Central memory CD8-positive, alpha-beta T cell (primary cell): ENCODE results near the gene FCHO2.

Experiments used
- ATAC-seq: fragments of 150-1000 bp; cut with Tn5 transposase; replicated peaks from 2 replicates; pipeline ENCODE4 v1.10.0; 2022; ENCODE audit warnings: mild to moderate bottlenecking, moderate FRiP score, moderate number of reproducible peaks; ENCODE audit not compliant: poor library complexity, severe bottlenecking; ENCODE audit errors: extremely low read depth
- DNase-seq, 2 donors: peaks; one replicate each; pipeline ENCODE4 v3.0.0; 2021; ENCODE audit warnings: low spot score in 2 of 2
- H3K27ac Mint-ChIP-seq: one replicate; pipeline ENCODE4 v1.8.0; 2022; ENCODE audit warnings: low read depth, mild to moderate bottlenecking, moderate library complexity, mixed read lengths
- H3K27me3 Mint-ChIP-seq: one replicate; pipeline ENCODE4 v1.8.0; 2022; ENCODE audit warnings: mixed read lengths
- H3K36me3 Mint-ChIP-seq: one replicate; pipeline ENCODE4 v1.8.0; 2022; ENCODE audit warnings: mild to moderate bottlenecking, moderate library complexity, mixed read lengths; ENCODE audit not compliant: insufficient read depth
- H3K4me1 Mint-ChIP-seq: one replicate; pipeline ENCODE4 v1.8.0; 2022; ENCODE audit warnings: mixed read lengths
- H3K4me3 Mint-ChIP-seq: one replicate; pipeline ENCODE4 v1.8.0; 2022; ENCODE audit warnings: mild to moderate bottlenecking, moderate library complexity, mixed read lengths
- H3K9me3 Mint-ChIP-seq: one replicate; pipeline ENCODE4 v1.8.0; 2022; ENCODE audit warnings: mixed read lengths

The FCHO2 gene

GRCh38 chr5:73045623-73046022 is 89.8 kb downstream of the FCHO2 start:
- H3K27me3 Mint-ChIP-seq = no peaks in the 10 kb centered on the region

GRCh38 chr5:73061593-73061992 is 105.8 kb downstream of the FCHO2 start:
- DNase-seq (no peak), ATAC-seq (no peak)
- Mint-ChIP-seq H3K36me3 (no peaks in the 10 kb centered on the region), H3K9me3 (no peaks in the 10 kb centered on the region), H3K27ac (no peak overlapping the region), H3K4me3 (no peak overlapping the region), H3K4me1 (no peaks in the 10 kb centered on the region), H3K27me3 (no peaks in the 10 kb centered on the region)

More at GRCh38 chr5:73045623-73046022, 89.8 kb downstream of the FCHO2 start:
- DNase-seq (no peak), ATAC-seq (no peak)
- Mint-ChIP-seq H3K27ac (no peak overlapping the region), H3K36me3 (peaks cover under 1% of the 10 kb centered on the region), H3K4me1 (no peaks in the 10 kb centered on the region), H3K4me3 (no peak overlapping the region), H3K9me3 (no peaks in the 10 kb centered on the region)

- H3K4me3 Mint-ChIP-seq = no peak overlapping the region
- no peaks in the 10 kb centered on the region for H3K27me3 Mint-ChIP-seq
- H3K4me1 Mint-ChIP-seq = no peaks in the 10 kb centered on the region
- H3K36me3 Mint-ChIP-seq = peaks cover 4% of the 10 kb centered on the region
- DNase-seq (no peak), ATAC-seq (no peak)
- no peak overlapping the region for H3K27ac Mint-ChIP-seq
- no peaks in the 10 kb centered on the region for H3K9me3 Mint-ChIP-seq
Observed at GRCh38 chr5:73066466-73066865, 110.6 kb downstream of the FCHO2 start.

- H3K27me3 Mint-ChIP-seq = no peaks in the 10 kb centered on the region
- peaks cover 4% of the 10 kb centered on the region for H3K36me3 Mint-ChIP-seq
- H3K27ac Mint-ChIP-seq = no peak overlapping the region
Observed at GRCh38 chr5:73067213-73067612, 111.4 kb downstream of the FCHO2 start.

GRCh38 chr5:73081093-73081492 is 125.3 kb downstream of the FCHO2 start:
- DNase-seq (no peak), ATAC-seq (no peak)
- H3K36me3 Mint-ChIP-seq = no peaks in the 10 kb centered on the region
- H3K9me3 Mint-ChIP-seq = no peaks in the 10 kb centered on the region
- H3K27ac Mint-ChIP-seq = no peak overlapping the region
- no peak overlapping the region for H3K4me3 Mint-ChIP-seq
- no peaks in the 10 kb centered on the region for H3K27me3 Mint-ChIP-seq
- no peaks in the 10 kb centered on the region for H3K4me1 Mint-ChIP-seq

More at GRCh38 chr5:73067213-73067612, 111.4 kb downstream of the FCHO2 start:
- ATAC-seq (no peak), DNase-seq (no peak)
- no peaks in the 10 kb centered on the region for H3K9me3 Mint-ChIP-seq
- no peaks in the 10 kb centered on the region for H3K4me1 Mint-ChIP-seq
- H3K4me3 Mint-ChIP-seq = no peak overlapping the region

GRCh38 chr5:73088026-73088425 is 132.2 kb downstream of the FCHO2 start:
- H3K27me3 Mint-ChIP-seq = no peaks in the 10 kb centered on the region
- H3K36me3 Mint-ChIP-seq = peaks cover 3% of the 10 kb centered on the region
- no peak overlapping the region for H3K4me3 Mint-ChIP-seq
- no peaks in the 10 kb centered on the region for H3K9me3 Mint-ChIP-seq
- no peak for DNase-seq
- ATAC-seq = no peak
- no peaks in the 10 kb centered on the region for H3K4me1 Mint-ChIP-seq
- H3K27ac Mint-ChIP-seq = no peak overlapping the region

GRCh38 chr5:73093943-73094342 is 138.1 kb downstream of the FCHO2 start:
- DNase-seq (no peak), ATAC-seq (no peak)
- Mint-ChIP-seq H3K4me1 (peaks cover 12% of the 10 kb centered on the region), H3K27ac (no peak overlapping the region), H3K4me3 (no peak overlapping the region), H3K9me3 (no peaks in the 10 kb centered on the region), H3K27me3 (no peaks in the 10 kb centered on the region), H3K36me3 (peaks cover 5% of the 10 kb centered on the region)

GRCh38 chr5:73094415-73094814 is 138.6 kb downstream of the FCHO2 start:
- peaks cover 12% of the 10 kb centered on the region for H3K4me1 Mint-ChIP-seq
- ATAC-seq (no peak), DNase-seq (no peak)
- H3K36me3 Mint-ChIP-seq = peaks cover 5% of the 10 kb centered on the region
- no peak overlapping the region for H3K27ac Mint-ChIP-seq
- no peak overlapping the region for H3K4me3 Mint-ChIP-seq
- no peaks in the 10 kb centered on the region for H3K9me3 Mint-ChIP-seq
- H3K27me3 Mint-ChIP-seq = no peaks in the 10 kb centered on the region

- peaks cover 5% of the 10 kb centered on the region for H3K36me3 Mint-ChIP-seq
- no peak for DNase-seq
Observed at GRCh38 chr5:73095564-73096238, 139.9 kb downstream of the FCHO2 start.

GRCh38 chr5:73096239-73096575 is 140.4 kb downstream of the FCHO2 start:
- Mint-ChIP-seq H3K9me3 (no peaks in the 10 kb centered on the region), H3K27me3 (no peaks in the 10 kb centered on the region), H3K27ac (peak overlapping the region; percentile 72), H3K4me3 (no peak overlapping the region), H3K36me3 (peaks cover 2% of the 10 kb centered on the region), H3K4me1 (peaks cover 12% of the 10 kb centered on the region)
- ATAC-seq = peak; percentile 94
- no peak for DNase-seq

More at GRCh38 chr5:73095564-73096238, 139.9 kb downstream of the FCHO2 start:
- Mint-ChIP-seq H3K9me3 (no peaks in the 10 kb centered on the region), H3K4me3 (no peak overlapping the region), H3K27me3 (no peaks in the 10 kb centered on the region), H3K27ac (peak overlapping the region; percentile 72), H3K4me1 (peaks cover 12% of the 10 kb centered on the region)
- ATAC-seq = peak; percentile 64

GRCh38 chr5:73097740-73098139 is 141.9 kb downstream of the FCHO2 start:
- Mint-ChIP-seq H3K9me3 (no peaks in the 10 kb centered on the region), H3K36me3 (peaks cover 2% of the 10 kb centered on the region), H3K27me3 (no peaks in the 10 kb centered on the region), H3K4me3 (no peak overlapping the region), H3K27ac (no peak overlapping the region), H3K4me1 (peaks cover 12% of the 10 kb centered on the region)
- no peak for DNase-seq
- no peak for ATAC-seq

GRCh38 chr5:73100109-73100508 is 144.3 kb downstream of the FCHO2 start:
- Mint-ChIP-seq H3K36me3 (peaks cover 2% of the 10 kb centered on the region), H3K27ac (no peak overlapping the region), H3K27me3 (no peaks in the 10 kb centered on the region), H3K9me3 (no peaks in the 10 kb centered on the region), H3K4me3 (no peak overlapping the region), H3K4me1 (peaks cover 12% of the 10 kb centered on the region)
- ATAC-seq (no peak), DNase-seq (no peak)

- no peaks in the 10 kb centered on the region for H3K9me3 Mint-ChIP-seq
- H3K4me1 Mint-ChIP-seq = no peaks in the 10 kb centered on the region
- H3K27ac Mint-ChIP-seq = no peak overlapping the region
- DNase-seq (no peak), ATAC-seq (no peak)
- no peak overlapping the region for H3K4me3 Mint-ChIP-seq
- H3K27me3 Mint-ChIP-seq = peaks cover 8% of the 10 kb centered on the region
- H3K36me3 Mint-ChIP-seq = no peaks in the 10 kb centered on the region
Observed at GRCh38 chr5:73103870-73104299, 148.0 kb downstream of the FCHO2 start.
